HG02678 (cell line): ENCODE data around the gene POR.
"Not testable (repeated sequence)": the region's sequence is repeated elsewhere in the genome, so short reads cannot be mapped to it uniquely, and the experiment has no call there.

Experiments used
- ATAC-seq: cut with Tn5 transposase; IDR thresholded peaks from one replicate; pipeline ENCODE4 v1.9.1; 2021; ENCODE audit warnings: mild to moderate bottlenecking, moderate library complexity; ENCODE audit not compliant: unreplicated experiment

The POR gene

GRCh38 chr7:76016191-76016947 lies 101.4 kb downstream of the POR start:
- ATAC-seq = no peak

DNA sequence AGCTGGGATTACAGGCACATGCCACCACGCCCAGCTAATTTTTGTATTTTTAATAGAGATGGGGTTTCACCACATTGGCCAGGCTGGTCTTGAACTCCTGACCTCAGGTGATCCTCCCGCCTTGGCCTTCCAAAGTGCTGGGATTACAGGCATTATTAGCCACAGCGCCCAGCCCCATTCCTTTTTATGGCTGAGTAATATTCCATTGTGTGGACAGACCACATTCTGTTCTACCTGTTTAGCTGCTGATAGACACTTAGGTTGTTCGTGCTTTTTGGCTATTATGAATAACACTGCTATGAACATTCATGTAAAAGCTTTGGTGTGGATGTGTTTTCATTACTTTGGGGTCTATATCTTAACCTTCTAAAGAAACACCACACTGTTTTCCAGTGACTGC lies 103.6 kb downstream of the POR start:
- not testable (repeated sequence) for ATAC-seq

DNA sequence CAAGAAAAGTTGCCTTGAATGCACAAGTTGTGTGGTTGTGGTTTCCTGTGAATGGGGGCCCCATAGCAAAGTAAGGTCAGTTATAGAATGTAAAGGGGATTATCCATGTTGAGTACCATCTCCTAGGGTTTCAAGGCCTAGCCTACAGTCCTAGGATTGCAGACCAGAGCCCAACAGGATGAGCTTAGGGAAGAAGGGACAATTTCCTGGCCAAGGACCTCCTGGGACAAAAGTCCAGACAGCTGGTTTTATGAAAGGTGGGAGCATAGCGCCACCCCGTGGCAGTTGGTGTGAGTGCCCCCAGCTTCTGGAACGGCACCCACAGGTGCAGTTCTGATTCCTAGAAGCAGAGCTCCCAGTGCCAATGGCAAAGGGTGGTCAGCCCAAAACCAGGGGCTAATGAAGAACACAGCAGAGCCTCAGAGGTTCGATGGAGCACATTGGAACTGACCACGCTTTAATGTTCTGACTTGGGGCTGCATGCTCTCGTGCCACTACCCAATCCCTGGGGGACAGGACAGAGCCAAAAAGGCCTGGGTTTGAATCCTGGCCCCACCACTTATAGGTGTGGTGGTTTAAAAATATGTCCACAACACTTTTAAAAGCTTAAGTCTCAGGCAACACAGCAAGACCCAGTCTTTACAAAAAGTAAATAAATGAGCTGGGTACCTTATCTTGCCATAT lies 105.2 kb downstream of the POR start:
- no peak for ATAC-seq

DNA sequence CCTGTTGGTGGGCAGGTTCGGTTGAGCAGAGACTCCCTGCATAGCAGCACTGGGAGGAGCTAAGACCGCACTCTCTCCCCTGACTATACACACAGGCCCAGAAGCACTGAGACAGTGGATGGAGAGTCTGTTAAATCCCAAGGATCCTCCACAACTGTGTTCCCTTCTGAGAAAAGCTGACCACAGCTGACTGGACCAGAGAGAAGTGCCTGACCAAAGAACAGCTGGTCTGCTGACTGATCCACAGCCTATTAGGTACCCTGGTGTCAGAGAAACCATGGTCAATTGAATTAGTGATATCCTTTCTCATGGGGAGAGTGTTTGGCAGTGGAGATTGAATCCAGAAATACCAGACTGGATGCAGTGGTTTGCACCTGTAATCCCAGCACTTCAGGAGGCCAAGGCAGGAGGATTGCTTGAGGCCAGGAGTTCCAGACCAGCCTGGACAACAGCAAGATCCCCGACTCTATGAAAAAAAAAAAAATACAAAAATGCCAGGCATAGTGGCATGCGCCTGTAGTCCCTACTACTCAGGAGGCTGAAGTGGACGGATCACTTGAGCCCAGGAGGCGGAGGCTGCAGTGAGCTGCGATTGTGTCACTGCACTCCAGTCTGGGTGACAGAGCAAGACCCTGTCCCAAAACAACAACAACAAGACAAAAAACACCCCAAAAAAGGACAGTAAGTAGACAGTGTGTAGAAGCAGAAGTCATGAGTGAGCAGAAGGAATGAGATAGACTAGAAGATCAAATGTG lies 107.2 kb downstream of the POR start:
- no peak for ATAC-seq

- ATAC-seq = no peak
Measured at GRCh38 chr7:76023002-76023401, 108.0 kb downstream of the POR start.

- not testable (repeated sequence) for ATAC-seq
Measured at GRCh38 chr7:76029682-76030081, 114.7 kb downstream of the POR start.

DNA sequence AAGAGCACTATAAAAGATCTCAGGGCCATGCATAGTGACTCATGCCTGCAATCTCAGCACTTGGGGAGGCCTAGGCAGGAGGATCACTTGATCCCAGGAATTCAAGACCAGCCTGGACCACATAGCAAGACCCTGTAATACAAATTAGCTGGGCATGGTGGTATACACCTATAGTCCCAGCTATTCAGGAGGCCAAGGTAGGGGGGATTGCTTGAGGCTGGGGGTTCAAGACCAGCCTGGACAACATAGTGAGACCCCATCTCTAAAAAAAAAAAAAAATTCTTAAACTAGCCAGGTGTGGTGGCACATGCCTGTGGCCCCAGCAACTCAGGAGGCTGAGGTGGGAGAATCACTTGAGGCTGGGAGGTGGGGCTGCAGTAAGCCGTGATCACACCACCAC lies 117.0 kb downstream of the POR start:
- no peak for ATAC-seq
